HG03342 (cell line): ENCODE measurements around the gene ACP2.

Source experiments
- ATAC-seq: cut with Tn5 transposase; IDR thresholded peaks from one replicate; pipeline ENCODE4 v1.9.1; 2021; ENCODE audit warnings: mild to moderate bottlenecking, moderate library complexity; ENCODE audit not compliant: unreplicated experiment

ACP2 gene

GRCh38 chr11:47244448-47245350 is 3.9 kb downstream of the ACP2 start:
- no peak for ATAC-seq

GRCh38 chr11:47243454-47243853 is 5.2 kb downstream of the ACP2 start:
- ATAC-seq: no peak

GRCh38 chr11:47242596-47243192 is 5.9 kb downstream of the ACP2 start:
- no peak for ATAC-seq

GRCh38 chr11:47241841-47242301 is 6.7 kb downstream of the ACP2 start:
- ATAC-seq: no peak

GRCh38 chr11:47239852-47240251 is 8.8 kb downstream of the ACP2 start:
- no peak for ATAC-seq

- ATAC-seq: no peak
Observed at GRCh38 chr11:47236482-47236881, 12.1 kb downstream of the ACP2 start.

- no peak for ATAC-seq
Observed at GRCh38 chr11:47235163-47235562, 13.5 kb downstream of the ACP2 start.

- ATAC-seq: no peak
Observed at GRCh38 chr11:47234669-47235100, 13.9 kb downstream of the ACP2 start.

GRCh38 chr11:47233989-47234668 is 14.5 kb downstream of the ACP2 start:
- no peak for ATAC-seq

- no peak for ATAC-seq
Observed at GRCh38 chr11:47233051-47233450, 15.6 kb downstream of the ACP2 start.

- ATAC-seq: no peak
Observed at GRCh38 chr11:47229161-47229560, 19.5 kb downstream of the ACP2 start.

GRCh38 chr11:47225552-47226400 is 22.8 kb downstream of the ACP2 start:
- ATAC-seq: peak; percentile 48

GRCh38 chr11:47222696-47223095 is 25.9 kb downstream of the ACP2 start:
- ATAC-seq: no peak

- ATAC-seq: no peak
Observed at GRCh38 chr11:47220401-47220821, 28.2 kb downstream of the ACP2 start.

- peak; percentile 39 for ATAC-seq
Observed at GRCh38 chr11:47216121-47216798, 32.4 kb downstream of the ACP2 start.

- no peak for ATAC-seq
Observed at GRCh38 chr11:47215366-47215910, 33.2 kb downstream of the ACP2 start.

GRCh38 chr11:47213950-47214565 is 34.6 kb downstream of the ACP2 start:
- ATAC-seq: peak; percentile 43

- no peak for ATAC-seq
Observed at GRCh38 chr11:47212938-47213337, 35.7 kb downstream of the ACP2 start.

- no peak for ATAC-seq
Observed at GRCh38 chr11:47208628-47209027, 40.0 kb downstream of the ACP2 start.
